Body of pancreas (tissue), 4 donors: Measurements from ENCODE around the gene DDX10.

Experiments used
- CTCF ChIP-seq, 7 experiments: fragments of 450-650 bp in 4 of 7; fragments of 200-600 bp in 3 of 7; sonication (generic) in 3 of 7; IDR thresholded peaks; one replicate each; pipeline ENCODE4 v1.5.1; 2016 to 2019; ENCODE audit warnings: antibody characterized with exemption in 7 of 7
- POLR2A ChIP-seq, 3 donors: fragments of 450-650 bp; IDR thresholded peaks; one replicate each; pipeline ENCODE4 v1.6.1; 2016; ENCODE audit warnings: antibody characterized with exemption in 3 of 3, mild to moderate bottlenecking in 2 of 3

- TF ChIP-seq POLR2A (IDR thresholded peaks at IDR 0.05) (no peak), CTCF (IDR thresholded peaks at IDR 0.05) (no peak)
These were observed 252.1 kb downstream of the DDX10 start for GRCh38 chr11:108916935-108917334.
